Measurements from ENCODE around the gene MFAP4. TPM values are rescaled to one million over a fixed set of nuclear protein-coding genes. Genes with fewer than 3 reads are reported as not detected.

The MFAP4 gene
- total RNA-seq, 4 donors from 2014 or later, result 89.3 to 282 (median 165) TPM

DNA sequence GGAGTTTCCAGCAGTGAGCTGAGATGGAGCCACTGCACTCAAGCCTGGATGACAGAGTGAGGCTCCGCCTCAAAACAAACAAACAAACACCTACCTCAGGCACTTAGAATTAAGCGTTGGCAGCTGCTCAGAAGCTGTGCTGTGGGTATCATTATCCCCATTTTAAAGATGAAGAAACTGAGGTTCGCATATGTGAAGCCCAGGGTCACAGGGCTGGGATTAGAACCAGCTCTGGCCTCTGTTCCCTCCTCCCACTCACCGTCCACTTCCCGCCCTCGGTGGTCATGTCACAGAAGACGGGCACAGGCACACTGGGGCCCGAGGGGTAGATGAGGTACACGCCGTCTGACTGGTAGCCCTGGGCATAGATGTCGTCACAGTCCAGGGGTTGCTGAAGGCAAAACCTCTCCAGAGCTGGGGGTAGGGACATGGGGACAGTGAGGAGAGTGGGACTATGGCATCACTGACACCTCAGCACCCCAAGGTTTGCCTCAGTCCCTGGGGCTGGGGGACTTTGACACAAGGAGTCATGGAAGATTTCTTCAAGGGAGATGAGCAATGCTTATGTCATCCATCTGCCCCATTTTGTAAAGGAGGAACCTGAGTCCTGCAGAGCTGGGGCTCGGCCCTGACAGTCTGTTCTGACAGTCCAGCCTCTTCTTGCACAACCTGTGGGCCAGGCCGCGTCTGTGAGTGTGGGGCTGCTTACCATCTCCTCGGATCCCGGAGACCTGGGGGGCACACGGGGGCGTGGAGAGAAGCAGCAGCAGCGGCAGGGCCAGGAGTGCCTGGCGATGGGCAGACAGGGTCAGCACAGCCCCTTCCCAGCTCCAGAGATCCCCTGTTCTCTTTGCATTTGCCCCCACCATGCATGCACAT lies 700 bp downstream of the MFAP4 start:
- no peaks in the 10 kb centered on the region for H3K9me3 ChIP-seq
- H3K27ac ChIP-seq, result peak overlapping the region; percentile 91 to 98 (median 96)
- ATAC-seq, result peak; percentile 68
- 18 to 43% methylated on average over 8 to 9 of the region's 20 CpGs for WGBS, 2 donors (ENCODE audit: low coverage in 1 of 2)
- no peaks in the 10 kb centered on the region for H3K27me3 ChIP-seq
- TF ChIP-seq POLR2A (IDR thresholded peaks at IDR 0.05) (no peak), POLR2AphosphoS5 (IDR thresholded peaks at IDR 0.05) (peak; percentile 55), EP300 (IDR thresholded peaks at IDR 0.05) (no peak)
- TF ChIP-seq, protein P1, sequence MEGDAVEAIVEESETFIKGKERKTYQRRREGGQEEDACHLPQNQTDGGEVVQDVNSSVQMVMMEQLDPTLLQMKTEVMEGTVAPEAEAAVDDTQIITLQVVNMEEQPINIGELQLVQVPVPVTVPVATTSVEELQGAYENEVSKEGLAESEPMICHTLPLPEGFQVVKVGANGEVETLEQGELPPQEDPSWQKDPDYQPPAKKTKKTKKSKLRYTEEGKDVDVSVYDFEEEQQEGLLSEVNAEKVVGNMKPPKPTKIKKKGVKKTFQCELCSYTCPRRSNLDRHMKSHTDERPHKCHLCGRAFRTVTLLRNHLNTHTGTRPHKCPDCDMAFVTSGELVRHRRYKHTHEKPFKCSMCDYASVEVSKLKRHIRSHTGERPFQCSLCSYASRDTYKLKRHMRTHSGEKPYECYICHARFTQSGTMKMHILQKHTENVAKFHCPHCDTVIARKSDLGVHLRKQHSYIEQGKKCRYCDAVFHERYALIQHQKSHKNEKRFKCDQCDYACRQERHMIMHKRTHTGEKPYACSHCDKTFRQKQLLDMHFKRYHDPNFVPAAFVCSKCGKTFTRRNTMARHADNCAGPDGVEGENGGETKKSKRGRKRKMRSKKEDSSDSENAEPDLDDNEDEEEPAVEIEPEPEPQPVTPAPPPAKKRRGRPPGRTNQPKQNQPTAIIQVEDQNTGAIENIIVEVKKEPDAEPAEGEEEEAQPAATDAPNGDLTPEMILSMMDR (IDR thresholded peaks at IDR 0.05), result no peak
- peaks cover 0 to 29% of the 10 kb centered on the region in 2 donors for H3K36me3 ChIP-seq
- H3K4me1 ChIP-seq, result peaks cover 8 to 99% (median 69%) of the 10 kb centered on the region in 3 donors
- H3K4me3 ChIP-seq, result peak overlapping the region; percentile 2 to 44

DNA sequence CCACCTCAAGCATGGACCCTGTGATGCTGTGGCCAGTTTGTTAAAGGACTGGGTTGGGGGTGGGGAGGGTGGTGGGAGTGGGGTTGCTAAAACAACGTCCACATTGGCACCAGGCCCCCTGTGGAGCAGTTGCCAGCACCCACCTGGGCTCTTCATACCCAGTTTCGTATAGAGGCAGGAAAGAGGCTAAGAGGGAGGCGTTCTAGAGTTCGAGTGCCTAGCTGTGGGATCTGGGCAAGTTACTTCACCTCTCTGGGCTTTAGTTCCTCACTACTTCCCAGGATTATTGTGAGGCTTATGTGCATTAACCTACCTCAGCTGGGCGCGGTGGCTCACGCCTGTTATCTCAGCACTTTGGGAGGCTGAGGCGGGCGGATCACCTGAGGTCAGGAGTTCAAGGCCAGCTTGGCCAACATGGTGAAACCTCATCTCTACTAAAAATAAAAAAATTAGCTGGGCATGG lies 1.4 kb downstream of the MFAP4 start:
- Histone ChIP-seq H3K36me3 (peaks cover 0 to 36% of the 10 kb centered on the region in 2 donors), H3K4me1 (peaks cover 8 to 100% (median 68%) of the 10 kb centered on the region in 3 donors), H3K9me3 (no peaks in the 10 kb centered on the region), H3K27ac (peak overlapping the region; percentile 91 to 98 (median 96)), H3K4me3 (peak overlapping the region in 1 of 2 donors; percentile 44), H3K27me3 (no peaks in the 10 kb centered on the region)
- TF ChIP-seq, protein P1 (IDR thresholded peaks at IDR 0.05), result no peak
- TF ChIP-seq POLR2AphosphoS5 (IDR thresholded peaks at IDR 0.05) (no peak), POLR2A (IDR thresholded peaks at IDR 0.05) (no peak), EP300 (IDR thresholded peaks at IDR 0.05) (no peak)
- no peak for ATAC-seq
- 0 to 65% methylated on average over 1 to 7 of the region's 9 CpGs for WGBS, 2 donors (ENCODE audit: low coverage in 1 of 2)

DNA sequence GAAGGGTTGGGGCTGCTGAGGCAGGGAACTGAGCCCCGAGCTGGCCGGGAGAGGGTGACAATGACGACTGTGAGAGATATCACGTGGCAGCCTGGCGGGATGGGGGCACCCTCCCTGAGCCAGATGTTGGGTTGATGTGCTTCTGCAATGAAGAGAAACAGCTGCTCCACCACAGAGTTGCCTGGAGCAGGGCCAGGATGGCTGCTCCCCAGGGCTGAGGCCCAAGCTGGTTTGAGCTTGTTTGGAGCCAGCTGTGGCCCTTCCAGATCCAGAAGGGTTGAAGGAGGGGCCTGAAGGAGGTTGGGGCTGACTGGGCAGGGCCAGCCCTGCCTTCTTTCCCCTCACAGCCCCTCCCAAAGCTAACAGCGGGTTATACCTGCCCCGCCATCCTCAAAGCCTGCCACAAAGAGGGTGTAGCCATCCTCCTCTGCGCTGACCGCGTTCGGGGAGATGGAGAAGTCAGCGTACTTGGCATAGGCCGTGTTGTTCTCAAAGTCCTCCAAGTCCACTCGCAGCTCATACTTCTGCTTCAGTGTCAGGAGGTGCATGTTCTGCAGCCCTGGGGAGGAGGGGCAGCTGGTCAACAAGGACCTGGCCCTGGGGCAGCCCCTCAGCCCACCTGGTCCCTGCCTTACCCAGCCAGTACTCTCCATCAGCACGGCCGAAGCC lies 2.1 kb downstream of the MFAP4 start:
- H3K27ac ChIP-seq, result peak overlapping the region; percentile 91 to 98 (median 96)
- H3K27me3 ChIP-seq, result no peaks in the 10 kb centered on the region
- ATAC-seq, result peak; percentile 74
- 7 to 18% methylated on average over 3 to 10 of the region's 16 CpGs for WGBS, 2 donors (ENCODE audit: low coverage in 1 of 2)
- H3K4me1 ChIP-seq, result peaks cover 8 to 100% (median 67%) of the 10 kb centered on the region in 3 donors
- peak overlapping the region in 1 of 2 donors; percentile 44 for H3K4me3 ChIP-seq
- no peaks in the 10 kb centered on the region for H3K9me3 ChIP-seq
- TF ChIP-seq POLR2A (IDR thresholded peaks at IDR 0.05) (peak; percentile 38 to 51), EP300 (IDR thresholded peaks at IDR 0.05) (no peak), POLR2AphosphoS5 (IDR thresholded peaks at IDR 0.05) (peak; percentile 95)
- TF ChIP-seq, protein P1 (IDR thresholded peaks at IDR 0.05), result no peak
- H3K36me3 ChIP-seq, result peaks cover 0 to 43% of the 10 kb centered on the region in 2 donors

DNA sequence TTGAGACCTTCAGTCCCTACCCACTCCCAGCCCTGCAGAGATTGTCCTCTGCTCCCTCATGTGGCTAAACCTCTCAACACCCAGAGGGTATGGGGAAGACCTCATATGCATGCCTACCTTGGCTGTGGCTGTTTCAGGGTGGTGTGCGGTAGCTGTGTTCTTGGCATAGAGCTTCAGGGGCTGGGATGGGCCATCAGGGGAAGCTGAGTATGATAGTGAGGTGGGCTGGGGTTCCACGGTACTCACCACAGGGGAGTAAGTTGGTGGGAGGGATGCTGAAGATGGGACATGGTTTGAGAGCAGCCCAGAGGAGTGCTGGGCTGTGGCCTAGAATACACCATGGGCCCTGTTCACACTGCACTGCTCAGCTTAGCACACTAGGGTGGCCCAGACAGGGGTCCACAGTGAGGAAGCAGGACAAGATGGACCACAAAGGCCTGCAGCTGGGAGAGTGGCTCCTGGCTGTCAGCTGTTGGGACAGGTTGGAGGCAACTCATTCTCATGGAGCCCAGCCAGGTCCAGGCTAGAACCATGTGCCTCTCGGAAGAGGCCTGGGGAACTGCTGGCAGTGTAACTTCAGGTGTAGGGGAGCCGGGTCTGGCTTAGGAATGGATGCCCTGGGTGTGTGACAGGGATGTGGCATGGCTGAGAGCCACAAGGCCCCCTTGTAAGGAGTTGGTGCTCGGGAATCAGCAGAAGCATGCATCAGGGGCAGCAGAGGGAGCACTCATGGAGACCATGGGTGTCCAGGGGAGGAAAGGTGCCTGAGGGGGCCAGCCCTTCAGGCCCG lies 3.1 kb downstream of the MFAP4 start:
- TF ChIP-seq, protein P1 (IDR thresholded peaks at IDR 0.05), result no peak
- TF ChIP-seq EP300 (IDR thresholded peaks at IDR 0.05) (no peak), POLR2A (IDR thresholded peaks at IDR 0.05) (no peak), POLR2AphosphoS5 (IDR thresholded peaks at IDR 0.05) (no peak)
- peaks cover 8 to 100% (median 68%) of the 10 kb centered on the region in 3 donors for H3K4me1 ChIP-seq
- ATAC-seq, result no peak
- no peaks in the 10 kb centered on the region for H3K9me3 ChIP-seq
- no peaks in the 10 kb centered on the region for H3K27me3 ChIP-seq
- no peak overlapping the region for H3K4me3 ChIP-seq
- peaks cover 0 to 48% of the 10 kb centered on the region in 2 donors for H3K36me3 ChIP-seq
- WGBS, 2 donors (ENCODE audit: low coverage in 1 of 2), result 64% methylated on average over 3 of the region's 6 CpGs; no CpG with 5 or more reads in 1 of the 2 donors
- H3K27ac ChIP-seq, result peak overlapping the region; percentile 45 to 98 (median 96)
